ENCODE measurements around the gene MLXIP.

Gene MLXIP

DNA sequence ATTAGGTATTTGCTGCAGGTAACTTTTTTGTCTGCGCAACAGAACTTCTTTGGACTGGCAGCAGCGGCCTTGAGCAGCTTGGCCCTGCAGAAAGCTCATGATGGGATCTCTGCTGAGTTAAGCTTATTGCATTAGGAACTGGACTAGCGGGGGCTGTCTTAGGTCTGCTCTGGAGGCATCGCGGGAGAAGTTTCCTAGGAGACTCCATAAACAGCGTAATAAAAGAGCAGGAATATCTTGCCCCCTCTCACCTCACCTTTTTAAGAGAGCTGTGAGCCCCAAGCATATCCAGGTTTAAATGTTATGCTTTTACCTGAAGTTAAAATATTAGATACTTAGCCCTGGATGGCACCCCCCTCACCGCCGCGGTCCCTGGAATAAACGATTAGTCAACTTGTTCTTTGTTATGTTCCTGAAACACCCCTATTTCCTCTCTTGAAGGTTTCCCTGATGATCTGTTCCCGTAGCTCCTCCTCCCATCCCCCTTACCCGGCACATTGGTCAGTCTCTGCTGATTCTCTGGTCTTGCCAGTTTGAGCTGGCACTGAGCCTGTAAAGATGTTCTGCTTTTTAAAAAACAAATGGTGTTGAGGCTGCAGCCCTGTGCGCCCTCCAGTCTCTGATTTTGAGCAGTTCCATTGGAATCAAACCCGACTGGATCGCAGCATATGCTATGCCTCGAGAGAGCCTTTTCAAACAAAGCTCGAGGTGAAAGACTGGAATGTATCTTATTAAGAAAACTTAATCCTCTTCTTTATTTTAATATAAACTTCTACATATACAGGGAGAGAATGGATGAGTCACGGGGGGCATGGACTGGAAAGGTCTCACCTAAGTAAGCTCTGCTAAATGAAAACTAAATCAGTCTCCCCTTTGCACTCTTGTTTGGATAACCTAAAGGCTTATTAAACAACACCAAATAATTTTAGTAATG, 1.9 kb downstream of the MLXIP start:
- no peak for DNase-seq

DNA sequence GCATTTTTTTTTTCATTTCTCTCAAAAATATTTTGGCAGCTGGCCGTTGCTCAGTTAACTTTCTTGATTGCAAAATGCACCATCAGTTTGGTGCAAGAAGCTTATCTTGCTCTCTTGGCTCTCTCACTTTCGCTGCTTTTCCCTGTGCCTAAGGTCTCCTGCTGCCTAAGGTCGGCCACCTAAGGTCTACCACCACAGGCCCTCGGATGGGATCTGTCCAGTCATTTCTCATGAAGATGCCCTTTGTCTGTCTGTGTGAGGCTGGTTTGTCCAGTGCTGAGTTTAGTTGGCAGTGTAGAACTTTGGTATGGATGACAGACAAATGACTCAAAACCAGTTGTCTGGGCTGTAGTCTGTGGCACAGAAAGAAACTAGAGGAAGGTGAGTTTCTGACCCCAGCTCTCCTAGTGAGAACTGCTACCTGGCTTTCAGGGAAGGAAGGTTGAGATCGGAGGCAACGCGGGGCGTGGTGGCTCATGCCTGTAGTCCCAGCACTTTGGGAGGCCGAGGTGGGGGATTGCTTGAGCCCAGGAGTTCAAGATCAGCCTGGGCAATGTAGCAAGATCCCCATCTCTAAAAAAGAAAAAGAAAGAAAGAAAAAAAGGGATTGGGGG, 2.6 kb downstream of the MLXIP start:
- DNase-seq = no peak

DNA sequence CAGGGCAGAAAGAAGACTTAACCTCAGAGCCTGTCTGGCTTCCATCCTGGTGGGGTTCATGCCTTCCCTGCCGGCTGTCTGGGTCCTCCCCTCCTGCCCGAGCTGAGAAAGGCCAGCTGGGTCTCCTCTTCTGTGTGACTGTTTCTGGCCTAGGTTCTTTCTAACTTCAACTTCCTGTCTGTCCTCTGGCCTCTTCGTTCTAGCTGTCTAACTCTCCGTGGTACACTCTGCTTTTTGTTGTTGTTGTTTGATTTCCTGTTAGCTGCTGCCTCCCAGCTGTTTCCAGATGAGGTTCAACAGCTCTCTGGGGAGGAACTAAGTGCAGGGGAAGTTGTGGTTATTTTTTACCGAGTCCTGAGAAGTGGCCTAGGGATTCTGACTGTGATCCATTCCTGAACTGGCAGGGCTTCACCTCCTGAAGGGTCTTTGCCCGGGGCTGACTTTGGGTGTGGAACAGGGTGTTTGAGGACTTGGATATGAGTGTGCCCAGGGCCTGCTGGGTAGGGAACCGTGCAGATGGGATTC, 3.2 kb downstream of the MLXIP start:
- no peak for DNase-seq

DNA sequence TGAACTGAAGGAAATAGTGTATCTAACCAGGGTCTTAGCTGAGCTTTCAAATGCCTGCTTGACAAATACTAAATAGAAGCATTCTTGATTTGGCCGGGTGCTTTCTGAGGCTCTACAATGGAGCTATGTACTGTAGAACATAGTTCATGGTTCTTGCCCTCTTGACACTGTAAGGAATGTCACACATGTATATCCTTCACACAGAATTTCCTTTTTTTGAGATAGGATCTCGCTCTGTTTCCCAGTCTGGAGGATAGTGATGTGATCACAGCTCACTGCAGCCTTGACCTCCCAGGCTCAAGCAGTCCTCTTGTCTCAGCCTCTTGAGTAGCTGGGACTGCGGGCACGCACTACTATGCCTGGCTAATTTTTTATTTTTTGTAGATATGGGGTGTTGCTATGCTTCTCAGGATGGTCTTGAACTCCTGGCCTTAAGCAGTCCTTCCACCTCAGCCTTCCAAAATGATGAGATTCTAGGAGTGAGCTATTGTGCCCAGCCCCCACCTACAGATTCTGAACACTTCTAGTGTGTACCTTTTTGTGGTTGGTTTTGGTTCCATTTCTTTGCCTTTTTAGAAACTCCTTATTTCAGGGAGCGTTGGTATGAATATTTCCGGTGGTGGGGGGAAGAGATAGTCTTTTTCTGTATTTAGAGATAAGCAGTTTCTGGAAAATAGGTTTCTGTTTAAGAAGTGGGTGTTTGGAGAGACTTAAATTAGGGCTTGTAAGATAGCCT, 4.2 kb downstream of the MLXIP start:
- DNase-seq = no peak

DNA sequence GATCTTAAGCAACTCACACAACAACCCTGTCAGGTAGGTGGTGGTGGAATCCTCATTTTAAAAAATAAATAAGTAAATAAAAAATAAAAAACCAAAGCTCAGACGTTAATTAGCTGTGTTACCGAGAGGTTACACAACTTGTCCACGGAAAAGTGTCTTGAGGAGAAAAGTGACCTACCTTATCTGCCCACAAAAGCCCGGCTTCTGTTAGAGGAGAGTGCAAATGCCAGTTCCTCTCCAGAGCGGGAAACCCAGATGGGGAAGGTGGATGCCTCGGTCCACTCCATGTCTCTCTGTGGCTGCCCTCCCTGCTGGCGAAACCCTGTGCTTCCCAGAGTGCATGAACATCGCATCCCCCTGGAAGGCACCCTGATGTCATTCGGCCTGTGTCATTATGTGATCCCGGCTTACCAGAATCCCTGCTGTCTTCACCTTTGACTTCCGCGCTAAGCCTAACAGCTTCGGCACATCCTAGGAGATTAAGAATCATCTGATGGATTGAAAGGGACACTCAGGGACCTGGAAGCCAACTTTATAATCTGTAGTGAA, 6.4 kb downstream of the MLXIP start:
- DNase-seq = no peak

DNA sequence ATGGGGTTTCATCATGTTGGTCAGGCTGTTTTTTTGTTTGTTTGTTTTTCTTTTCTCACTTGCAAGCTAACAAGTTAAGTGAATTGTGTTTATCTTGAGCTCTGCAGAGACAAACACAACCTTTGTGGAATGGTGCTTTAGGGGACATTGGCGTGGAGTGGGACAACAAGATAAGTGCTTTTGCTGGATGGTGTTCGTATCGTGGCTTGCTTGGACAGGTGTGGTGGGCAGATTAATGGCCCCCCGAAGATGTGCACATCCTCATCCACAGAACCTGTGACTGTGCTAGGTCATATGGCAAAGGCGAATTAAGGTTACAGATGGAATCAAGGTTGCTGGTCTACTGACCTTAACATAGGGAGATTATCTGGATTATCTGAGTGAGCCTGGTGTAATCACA, 7.0 kb downstream of the MLXIP start:
- no peak for DNase-seq

DNA sequence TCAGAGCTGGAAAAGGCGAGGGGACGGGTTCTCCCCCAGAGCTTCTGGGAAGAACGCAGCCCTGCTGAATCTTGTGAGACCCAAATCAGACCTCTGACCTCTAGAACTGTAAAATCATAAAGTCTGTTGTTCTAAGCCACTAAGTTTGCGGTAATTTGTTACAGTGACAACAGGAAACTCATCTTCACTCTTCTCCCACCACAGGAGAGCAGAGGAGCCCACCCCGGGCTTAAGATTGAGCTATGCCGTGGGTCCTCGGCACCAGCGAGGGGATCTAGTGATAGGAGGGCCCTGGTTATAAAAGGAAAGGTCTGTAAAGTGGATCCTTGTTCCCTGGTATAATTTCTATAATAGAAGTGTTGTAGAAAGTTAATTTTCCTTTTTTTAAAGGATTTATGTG, 7.6 kb downstream of the MLXIP start:
- no peak for DNase-seq

DNA sequence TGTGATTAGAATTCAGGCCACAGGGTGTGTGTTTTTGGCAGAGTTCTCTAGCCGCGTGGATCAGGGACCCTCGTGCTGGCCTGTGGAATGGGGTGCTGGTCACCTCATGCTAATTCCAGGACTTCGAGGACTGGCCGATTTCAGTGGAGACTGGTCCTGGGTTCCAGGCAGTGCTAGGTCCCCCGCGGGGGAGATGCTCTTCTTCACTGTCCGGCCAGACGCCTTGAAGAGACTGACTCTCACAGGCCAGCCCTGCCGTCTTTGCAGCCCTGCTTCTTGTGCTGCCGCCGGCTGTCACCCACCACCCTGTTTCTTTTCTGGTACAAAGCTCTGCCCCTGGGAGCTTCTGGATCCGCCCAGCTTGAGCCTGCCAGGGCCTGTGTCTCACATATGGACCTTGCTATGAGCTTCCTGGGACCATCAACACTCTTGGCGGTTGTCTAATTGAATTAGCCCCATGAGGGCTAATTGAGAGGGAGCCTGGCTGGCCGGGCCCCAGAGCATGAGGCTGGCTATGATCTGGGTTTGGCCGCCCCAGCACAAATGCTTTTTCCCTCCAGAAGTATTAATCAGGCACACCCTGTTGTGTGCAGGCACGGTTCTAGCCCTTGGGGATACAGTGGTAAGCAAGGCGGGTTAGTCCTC, 8.2 kb downstream of the MLXIP start:
- no peak for DNase-seq

DNA sequence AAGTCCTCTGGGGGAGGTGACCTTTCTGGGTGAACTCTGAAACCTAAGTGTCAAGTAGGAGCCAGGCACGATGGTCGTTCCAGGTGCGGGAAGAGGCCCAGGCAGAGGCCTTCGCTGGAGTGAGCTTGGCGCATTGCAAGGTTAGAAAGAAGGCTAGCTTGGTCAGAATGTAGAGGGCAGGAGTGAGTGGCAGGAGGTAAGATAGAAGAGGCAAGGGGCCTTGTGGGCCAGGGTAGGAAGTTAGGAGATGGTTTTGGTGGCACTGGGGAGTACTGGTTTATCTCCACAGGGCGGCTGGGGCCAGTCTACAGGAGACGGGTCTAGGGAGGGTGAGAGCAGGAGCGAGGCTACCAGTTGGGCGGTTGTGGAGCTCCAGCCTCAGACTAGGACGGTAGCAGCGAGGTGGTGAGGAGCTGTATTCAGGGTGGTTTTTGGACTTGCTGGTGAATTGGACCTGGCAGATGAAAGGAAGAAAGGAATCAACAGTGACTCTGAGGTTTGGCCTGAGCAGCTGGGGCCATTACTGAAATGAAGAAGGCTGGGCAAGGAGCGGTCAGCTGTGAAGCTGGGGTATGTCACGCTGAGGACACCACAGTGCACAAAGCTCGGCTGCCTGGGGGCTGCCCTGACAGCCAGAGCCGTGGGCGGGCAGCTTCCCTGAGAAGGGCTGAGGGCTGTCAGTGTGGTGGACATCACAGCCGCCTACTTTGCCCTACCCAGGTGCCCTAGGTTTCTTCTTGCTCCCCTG, 9.0 kb downstream of the MLXIP start:
- no peak for DNase-seq

DNA sequence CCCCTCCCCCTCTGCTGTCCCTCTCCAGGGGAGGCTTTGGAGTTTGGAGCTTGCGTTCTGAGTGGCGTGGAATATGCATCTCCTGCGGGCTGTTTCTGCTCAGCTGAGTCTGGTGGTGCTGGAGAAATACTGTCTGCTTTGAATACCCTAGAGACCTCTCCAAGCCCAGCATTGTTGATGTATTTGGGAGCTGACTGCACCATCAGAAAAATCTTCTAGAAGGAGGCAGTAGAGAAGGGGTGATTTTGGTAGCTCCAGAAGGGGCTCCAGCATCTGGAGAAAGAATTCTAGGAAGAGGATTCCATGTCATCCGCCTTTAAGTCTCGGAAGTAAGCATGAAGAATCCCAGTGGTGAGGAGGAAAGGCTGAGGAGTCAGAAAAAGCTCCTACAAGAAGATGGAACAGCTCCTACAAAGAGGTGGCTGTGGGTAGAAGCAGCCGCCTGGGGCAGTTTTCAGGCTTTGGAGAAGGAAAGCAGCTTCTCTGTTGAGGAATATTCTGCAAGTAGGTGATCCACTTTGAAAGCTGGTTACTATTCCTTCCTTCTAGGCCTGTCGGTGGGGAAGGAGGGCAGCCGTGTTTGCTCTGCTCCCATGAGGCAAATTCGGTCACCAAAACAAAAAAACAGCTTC, 9.7 kb downstream of the MLXIP start:
- DNase-seq = no peak

DNA sequence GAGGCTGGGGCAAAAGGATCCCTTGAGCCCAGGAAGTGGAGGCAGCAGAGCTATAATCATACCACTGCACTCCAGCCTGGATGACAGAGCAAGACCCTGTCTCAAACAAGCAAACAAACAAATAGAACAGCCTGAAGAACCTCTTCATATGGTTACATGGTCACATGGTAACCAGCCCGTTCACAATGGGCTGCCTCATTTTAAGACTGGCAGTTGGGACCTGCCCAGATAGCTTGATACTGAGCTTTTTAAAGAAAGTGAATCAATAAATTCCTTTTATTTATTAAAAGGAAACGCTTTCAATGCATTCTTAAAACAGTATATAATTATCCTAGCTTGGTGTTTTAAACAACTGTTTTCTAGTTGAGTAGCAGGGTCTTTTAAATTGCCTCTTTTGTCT, 10.5 kb downstream of the MLXIP start:
- no peak for DNase-seq

DNA sequence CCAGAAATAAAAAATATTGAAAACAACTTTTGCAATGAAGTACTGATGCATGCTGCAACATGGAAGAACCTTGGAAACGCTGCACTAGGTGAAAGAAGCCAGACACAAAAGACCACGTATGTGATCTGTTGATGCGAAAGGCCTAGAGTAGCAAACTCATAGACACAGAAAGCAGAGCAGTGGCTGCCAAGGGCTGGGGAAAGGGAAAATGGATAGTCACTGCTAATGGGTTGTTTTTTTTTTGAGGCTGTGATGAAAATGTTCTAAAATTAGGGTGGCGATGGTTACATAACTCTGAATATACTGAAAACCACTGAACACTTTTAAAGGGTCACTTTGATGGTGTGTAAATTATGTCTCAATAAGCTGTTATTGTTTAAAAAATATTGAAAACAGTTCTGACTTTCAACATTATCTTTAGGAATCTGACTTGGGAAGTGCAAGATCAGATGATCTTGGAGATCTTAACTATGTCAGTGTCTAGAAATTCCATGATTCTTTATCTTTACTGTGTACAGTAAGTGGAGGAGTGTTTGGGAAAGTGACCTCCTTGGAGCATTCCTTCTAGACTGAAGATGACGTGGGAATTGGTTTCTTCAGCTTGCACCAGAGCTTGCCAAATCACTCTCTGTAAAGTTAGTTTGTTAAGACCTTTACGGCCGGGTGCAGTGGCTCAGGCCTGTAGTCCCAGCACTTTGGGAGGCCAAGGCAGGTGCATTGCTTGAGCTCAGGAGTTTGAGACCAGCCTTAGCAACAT, 12.4 kb downstream of the MLXIP start:
- no peak for DNase-seq

DNA sequence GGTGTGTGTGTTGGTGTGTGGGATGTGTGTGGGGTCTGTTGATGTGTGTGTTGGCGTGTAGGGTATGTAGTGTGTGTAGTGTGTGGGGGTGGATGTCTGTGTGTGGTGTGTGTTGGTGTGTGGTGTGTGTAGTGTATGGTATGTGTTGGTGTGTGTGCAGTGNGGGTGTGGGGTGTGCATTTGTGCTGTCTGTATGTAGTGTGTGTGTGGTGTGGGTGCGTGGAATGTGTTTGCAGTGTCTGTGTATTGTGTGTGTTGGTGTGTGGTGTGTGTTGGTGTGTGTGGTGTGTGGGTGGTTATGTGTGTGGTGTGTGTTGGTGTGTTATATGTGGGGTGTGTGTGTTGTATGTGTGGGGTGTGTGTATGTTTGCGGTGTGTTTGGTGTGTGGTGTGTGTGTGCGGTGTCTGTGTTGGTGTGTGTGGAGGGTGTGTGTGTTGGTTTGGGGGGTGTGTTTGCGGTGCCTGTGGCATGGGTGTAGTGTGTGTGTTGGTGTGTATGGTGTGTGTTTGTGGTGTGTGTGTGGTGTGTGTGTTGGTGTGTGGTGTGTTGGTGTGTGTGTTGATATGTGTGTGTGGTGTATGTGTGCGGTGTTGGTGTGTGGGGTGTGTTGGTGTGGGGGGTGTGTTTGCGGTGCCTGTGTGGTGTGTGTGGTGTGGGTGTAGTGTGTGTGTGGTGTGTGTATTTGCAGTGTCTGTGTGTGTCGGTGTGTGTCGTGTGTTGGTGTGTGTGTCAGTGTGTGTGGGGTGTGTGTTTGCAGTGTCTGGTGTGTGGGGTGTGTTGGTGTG, 14.7 kb downstream of the MLXIP start:
- no peak for DNase-seq

DNA sequence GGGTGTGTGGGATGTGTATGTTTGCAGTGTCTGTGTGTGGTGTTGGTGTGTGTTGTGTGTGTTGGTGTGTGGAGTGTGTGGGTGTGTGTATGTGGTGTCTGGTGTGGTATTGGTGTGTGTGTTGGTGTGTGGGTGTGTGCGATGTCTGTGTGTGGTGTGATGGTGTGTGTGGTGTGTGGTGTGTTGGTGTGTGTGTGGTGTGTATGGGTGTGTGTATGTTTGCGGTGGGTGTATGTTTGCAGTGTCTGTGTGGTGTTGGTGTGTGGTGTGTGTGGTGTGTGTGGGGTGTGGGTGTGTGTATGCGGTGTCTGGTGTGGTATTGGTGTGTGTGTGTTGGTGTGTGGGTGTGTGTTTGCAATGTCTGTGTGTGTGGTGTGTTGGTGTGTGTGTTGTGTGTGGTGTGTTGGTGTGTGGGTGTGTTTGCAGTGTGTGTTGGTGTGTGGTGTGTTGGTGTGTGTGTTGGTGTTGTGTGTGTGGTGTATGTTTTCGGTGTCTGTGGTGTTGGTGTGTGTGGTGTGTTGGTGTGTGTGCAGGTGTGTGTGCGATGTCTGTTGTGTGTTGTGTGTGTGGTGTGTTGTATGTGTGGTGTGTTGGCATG, 15.7 kb downstream of the MLXIP start:
- DNase-seq = no peak

DNA sequence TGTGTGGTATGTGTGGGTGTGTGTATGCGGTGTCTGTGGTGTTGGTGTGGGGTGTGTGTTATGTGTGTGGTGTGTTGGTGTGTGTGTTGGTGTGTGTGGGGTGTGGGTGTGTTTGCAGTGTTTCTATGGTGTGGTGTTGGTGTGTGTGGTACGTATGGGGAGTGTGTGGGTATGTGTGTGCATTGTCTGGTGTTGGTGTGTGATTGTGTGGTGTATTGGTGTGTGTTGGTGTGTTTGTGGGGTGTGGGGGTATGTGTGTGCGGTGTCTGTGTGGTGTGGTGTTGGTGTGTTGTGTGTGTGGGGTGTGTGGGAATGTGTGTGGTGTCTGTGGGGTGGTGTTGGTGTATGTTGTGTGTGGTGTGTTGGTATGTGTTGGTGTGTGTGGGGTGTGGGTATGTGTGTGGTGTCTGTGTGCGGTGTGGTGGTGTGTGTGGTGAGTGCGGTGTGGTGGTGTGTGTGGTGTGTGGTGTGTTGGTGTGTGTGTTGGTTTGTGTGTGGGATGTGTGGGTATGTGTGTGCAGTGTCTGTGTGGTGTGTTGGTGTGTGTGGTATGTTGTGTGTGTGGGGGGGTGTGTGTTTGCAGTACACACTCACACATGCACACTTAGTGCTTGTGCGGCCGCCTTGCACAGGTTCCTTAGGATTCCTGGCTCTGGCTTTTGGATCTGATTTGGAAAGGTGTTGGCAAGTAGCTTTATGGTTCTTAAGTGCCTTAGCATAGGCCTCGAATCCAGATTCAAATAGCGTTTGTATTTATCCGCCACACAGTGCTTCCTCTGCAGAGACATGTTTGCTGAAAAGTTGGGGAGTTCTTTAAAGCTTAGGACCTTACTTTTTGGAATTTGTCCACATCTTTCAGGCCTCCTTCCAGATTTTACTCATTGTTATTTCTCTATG, 16.4 kb downstream of the MLXIP start:
- peak; percentile 12 for DNase-seq

DNA sequence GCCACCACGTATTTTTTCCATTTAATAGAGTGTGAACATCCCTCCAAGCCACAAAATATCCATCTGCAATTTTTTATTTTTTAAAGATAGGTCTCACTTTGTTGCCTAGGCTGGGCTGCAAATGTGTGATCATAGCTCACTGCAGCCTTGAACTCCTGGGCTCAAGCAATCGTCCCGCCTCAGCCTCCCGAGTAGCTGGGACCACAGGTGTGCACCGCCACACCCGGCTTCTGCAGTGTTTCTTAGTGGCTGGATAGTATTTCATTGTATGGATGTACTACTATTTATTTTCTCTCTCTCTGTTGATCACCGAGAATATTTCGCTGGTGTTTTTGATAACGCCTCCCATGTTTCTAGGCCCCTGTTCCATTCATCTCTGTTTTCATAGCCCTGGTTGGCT, 17.5 kb downstream of the MLXIP start:
- no peak for DNase-seq

DNA sequence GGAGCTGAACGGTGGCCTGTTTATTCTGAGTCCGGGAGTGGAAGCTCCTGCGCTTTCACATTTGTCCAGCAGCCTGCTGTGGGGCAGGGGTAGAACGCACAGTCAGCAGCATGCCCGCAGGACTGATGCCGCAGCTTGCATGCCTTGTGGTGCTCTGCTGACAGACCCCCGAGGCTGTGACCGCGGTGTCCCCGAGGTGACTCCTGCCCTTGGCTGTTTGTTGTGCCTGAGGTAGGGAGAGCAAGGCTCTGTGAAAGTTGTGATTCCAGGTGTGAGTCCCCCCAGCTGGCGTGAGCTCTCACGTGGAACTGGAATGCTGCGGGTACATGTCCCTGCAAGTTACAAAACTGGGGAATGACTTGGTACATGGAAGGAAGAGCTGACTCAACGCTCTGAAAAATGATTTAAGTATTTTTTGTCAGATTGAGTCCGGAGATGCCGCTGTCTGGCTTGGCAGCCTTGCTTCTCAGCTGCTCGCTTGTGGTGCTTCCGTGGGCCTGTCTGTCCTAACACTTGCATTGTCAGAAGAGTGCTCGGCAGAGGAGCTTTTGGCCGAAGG, 18.1 kb downstream of the MLXIP start:
- DNase-seq = no peak

DNA sequence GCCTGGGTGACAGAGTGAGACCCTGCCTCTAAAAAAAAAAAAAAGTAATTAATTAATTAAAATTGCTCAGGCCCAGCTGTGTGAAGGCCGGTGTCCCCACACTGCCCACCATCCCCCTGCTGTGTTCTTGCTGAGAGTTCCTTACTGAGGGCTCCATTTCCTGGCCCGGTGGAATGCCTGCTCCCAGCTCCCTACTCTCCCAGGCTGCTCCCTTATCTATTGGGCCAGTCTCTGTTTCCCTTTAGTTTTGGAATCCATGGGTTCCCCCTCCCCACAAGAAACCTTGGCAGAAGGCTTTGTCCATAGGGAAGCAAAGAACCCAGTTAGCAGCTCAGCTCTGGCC, 19.0 kb downstream of the MLXIP start:
- no peak for DNase-seq

Measured in DMS 273 treated with DMSO at 0.1 percent for 48 hours (cell line).